AG04449 (cell line): ENCODE measurements around the gene KDELR3.

Source experiments
- CTCF ChIA-PET: fragments of 350-600 bp; formaldehyde crosslinking; extraction: SDS; loops from one replicate; lab custom pipeline; 2021; ENCODE audit warnings: antibody characterized with exemption; lab: Yijun Ruan, JAX
- POLR2A ChIA-PET: fragments of 400-600, 350-600 bp; formaldehyde crosslinking; extraction: SDS; loops from one replicate; lab custom pipeline; 2020; ENCODE audit warnings: antibody characterized with exemption, inconsistent platforms; lab: Yijun Ruan, JAX
- DNase-seq: peaks from one replicate; pipeline ENCODE4 v3.0.0-alpha.2; 2010; ENCODE audit warnings: low read depth, low spot score
- H3K4me3 ChIP-seq: 2 replicates; pipeline ENCODE4 v1.5.1; 2011; ENCODE audit warnings: low read depth, mild to moderate bottlenecking, control low read depth, low read length
- TF ChIP-seq, protein P1 (sequence below): IDR thresholded peaks from one replicate; pipeline ENCODE4 v1.5.1; 2011; ENCODE audit warnings: mild to moderate bottlenecking, moderate library complexity, low read length, control low read depth, inconsistent platforms; ENCODE audit not compliant: insufficient read depth; ENCODE audit errors: missing control alignments

Gene KDELR3

DNA sequence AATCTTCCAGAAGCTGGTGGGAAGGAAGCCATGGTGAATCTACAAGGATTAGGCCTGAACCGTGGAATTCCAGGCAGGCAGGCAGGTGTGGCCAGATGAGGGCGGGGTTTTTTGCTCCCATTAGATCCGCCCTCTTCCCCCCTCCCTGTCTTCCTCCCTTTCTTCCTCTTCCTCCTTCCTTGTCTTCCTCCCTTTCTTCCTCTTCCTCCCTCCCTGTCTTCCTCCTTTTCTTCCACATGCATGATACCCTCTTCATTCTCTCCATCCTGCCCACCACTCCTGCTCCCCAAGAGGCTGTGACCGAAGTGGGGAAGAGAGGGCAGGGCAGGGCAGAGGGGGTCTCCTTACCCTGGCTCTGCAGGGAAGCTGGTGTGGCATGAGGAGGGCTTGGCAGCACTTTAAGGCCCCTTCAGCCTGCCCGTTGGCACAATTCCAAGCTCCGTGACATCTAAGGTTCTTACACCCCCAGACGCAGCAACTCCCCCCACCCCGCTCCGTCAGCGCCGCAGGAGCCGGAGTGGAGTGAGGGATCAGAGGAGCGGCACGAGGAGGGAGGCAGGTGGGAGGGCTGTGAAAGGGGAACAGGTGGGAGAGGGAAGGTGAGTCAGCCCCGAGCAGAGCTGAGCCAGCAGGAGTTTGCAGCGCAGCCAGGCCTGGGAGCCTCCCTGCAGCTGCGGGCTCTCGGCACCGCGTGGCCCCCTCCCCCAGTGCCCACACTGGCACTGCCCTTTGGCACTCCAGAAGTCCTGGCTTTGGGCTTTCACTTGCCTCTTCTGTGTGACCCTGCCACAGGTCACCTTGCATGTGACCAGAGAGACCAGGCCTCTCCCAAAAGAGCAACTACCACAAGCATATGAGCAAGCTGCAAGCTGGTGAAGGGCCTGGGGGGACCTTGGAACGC lies 45.0 kb upstream of the KDELR3 start:
- TF ChIP-seq, protein P1, sequence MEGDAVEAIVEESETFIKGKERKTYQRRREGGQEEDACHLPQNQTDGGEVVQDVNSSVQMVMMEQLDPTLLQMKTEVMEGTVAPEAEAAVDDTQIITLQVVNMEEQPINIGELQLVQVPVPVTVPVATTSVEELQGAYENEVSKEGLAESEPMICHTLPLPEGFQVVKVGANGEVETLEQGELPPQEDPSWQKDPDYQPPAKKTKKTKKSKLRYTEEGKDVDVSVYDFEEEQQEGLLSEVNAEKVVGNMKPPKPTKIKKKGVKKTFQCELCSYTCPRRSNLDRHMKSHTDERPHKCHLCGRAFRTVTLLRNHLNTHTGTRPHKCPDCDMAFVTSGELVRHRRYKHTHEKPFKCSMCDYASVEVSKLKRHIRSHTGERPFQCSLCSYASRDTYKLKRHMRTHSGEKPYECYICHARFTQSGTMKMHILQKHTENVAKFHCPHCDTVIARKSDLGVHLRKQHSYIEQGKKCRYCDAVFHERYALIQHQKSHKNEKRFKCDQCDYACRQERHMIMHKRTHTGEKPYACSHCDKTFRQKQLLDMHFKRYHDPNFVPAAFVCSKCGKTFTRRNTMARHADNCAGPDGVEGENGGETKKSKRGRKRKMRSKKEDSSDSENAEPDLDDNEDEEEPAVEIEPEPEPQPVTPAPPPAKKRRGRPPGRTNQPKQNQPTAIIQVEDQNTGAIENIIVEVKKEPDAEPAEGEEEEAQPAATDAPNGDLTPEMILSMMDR = no peak
- CTCF ChIA-PET = no interaction called here
- DNase-seq = no peak
- no peak overlapping the region for H3K4me3 ChIP-seq
- POLR2A ChIA-PET = no interaction called here

DNA sequence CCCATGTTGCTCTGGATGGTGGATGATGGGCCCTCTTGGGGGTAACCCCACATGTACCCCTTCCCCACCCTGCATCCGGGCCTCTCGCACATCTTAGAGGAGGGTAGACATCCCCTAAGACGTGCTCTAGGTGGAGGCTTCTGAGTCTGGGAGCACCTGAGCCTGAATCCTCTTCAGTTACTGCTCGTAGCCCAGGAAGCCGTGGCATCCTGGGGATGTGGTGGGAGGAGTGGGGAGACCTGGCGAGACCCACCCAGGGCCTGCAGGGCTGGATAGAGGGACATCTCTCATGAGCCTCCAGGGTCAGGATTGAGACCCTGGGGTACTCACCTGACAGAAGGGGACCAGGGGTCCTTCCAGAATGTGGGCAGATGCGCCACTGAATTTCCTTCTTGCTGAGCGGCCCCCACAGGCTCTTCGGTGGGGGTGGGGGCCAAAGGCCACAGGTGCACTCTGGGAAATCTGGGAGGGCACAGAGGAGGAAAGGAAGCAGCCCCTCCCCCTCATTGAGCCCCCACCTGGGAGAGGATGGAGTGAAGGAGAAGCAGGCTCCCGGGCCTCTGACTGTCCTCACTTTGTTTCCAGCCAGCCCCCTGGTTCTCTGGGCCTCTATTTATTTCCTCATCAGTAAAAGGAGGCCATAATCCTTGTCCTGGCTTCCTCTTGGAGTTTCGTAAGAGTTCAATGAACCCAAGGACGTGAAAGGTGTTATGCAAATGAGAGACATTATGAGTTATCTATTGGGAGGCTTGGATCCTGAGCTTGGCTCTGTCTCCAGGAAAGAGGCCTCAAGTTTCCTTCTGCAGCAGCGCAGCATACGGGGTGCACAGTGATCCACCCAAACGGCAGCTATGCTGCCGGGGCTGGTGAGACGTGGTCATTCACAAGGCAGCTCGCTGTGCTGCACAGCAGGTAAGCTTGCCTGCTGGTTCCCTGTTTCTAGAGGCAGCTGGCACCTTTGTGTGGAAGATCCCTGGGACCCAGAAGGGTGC lies 44.1 kb upstream of the KDELR3 start:
- ChIA-PET POLR2A (no interaction called here), CTCF (interaction anchor here (1.3 to 1.8 kb wide), 3 partner anchors 10 to 372 kb away, joined by 3 to 7 read pairs (median 3); no protein-coding TSS in a partner anchor)
- TF ChIP-seq, protein P1 = no peak
- H3K4me3 ChIP-seq = no peak overlapping the region
- DNase-seq = no peak

DNA sequence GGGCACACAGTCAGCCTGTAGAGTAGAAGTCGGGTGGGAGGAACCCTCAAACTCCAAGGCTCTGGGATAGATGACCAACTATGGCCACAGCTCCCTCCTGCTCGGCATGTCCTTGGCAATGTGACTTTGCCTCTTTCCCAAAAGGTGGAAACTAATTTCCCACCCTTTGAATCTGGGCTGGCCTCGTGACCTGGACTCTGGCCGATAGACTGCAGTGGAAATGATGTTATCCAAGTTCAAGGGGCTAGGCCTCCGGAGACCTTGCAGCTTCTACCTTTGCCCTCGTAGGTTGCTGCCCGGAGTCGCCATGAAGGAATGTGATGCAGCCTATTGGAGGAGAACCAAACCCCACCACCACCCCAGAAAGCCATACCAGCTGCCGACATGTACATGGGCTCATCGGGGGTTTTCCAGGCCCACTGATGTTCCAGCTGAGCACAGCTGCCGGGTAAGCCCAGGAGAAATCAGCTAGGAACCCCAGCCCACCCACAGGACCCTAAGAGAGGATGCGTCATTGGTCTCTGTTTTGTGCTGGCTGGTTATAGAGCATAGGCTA lies 43.3 kb upstream of the KDELR3 start:
- ChIA-PET CTCF (interaction anchor here (1.3 to 1.8 kb wide), 3 partner anchors 10 to 373 kb away, joined by 3 to 7 read pairs (median 3); no protein-coding TSS in a partner anchor), POLR2A (no interaction called here)
- DNase-seq = no peak
- H3K4me3 ChIP-seq = no peak overlapping the region
- TF ChIP-seq, protein P1 = no peak

GRCh38 chr22:38426628-38427027 lies 41.3 kb upstream of the KDELR3 start:
- POLR2A ChIA-PET = no interaction called here
- DNase-seq = no peak
- no peak overlapping the region for H3K4me3 ChIP-seq
- TF ChIP-seq, protein P1 = no peak
- CTCF ChIA-PET = interaction anchor here (0.7 kb wide), 1 partner anchor 9 kb away, joined by 3 read pairs; no protein-coding TSS in a partner anchor

DNA sequence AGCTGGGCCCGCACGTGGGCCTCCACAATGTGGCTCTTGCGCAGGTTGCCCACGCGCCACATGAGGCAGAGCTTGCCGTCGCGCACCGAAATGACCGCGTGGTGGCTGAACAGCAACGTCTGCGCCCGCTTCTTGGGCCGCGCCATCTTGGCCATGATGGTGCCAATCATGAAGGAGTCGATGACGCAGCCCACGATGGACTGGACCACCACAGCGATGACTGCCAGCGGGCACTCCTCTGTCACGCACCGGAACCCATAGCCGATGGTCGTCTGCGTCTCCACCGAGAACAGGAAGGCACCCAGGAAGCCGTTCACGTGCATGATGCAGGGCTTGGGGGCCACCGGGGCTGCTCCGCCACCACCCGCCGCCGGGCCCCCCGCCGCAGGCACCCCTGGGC lies 40.4 kb upstream of the KDELR3 start:
- DNase-seq = no peak
- H3K4me3 ChIP-seq = no peak overlapping the region
- CTCF ChIA-PET = interaction anchor here (0.7 kb wide), 1 partner anchor 8 kb away, joined by 3 read pairs; no protein-coding TSS in a partner anchor
- TF ChIP-seq, protein P1 = no peak
- POLR2A ChIA-PET = no interaction called here
